NCI-H345 treated with DMSO at 0.1 percent for 48 hours (cell line): ENCODE measurements around the gene SHISA4.
"Not testable (repeated sequence)": the region's sequence is repeated elsewhere in the genome, so short reads cannot be mapped to it uniquely, and the experiment has no call there.

Source experiments
- DNase-seq: peaks from one replicate; lab custom pipeline; 2025; ENCODE audit not compliant: unreplicated experiment; lab: John Stamatoyannopoulos, UW

The SHISA4 gene, protein sequence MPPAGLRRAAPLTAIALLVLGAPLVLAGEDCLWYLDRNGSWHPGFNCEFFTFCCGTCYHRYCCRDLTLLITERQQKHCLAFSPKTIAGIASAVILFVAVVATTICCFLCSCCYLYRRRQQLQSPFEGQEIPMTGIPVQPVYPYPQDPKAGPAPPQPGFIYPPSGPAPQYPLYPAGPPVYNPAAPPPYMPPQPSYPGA

DNA sequence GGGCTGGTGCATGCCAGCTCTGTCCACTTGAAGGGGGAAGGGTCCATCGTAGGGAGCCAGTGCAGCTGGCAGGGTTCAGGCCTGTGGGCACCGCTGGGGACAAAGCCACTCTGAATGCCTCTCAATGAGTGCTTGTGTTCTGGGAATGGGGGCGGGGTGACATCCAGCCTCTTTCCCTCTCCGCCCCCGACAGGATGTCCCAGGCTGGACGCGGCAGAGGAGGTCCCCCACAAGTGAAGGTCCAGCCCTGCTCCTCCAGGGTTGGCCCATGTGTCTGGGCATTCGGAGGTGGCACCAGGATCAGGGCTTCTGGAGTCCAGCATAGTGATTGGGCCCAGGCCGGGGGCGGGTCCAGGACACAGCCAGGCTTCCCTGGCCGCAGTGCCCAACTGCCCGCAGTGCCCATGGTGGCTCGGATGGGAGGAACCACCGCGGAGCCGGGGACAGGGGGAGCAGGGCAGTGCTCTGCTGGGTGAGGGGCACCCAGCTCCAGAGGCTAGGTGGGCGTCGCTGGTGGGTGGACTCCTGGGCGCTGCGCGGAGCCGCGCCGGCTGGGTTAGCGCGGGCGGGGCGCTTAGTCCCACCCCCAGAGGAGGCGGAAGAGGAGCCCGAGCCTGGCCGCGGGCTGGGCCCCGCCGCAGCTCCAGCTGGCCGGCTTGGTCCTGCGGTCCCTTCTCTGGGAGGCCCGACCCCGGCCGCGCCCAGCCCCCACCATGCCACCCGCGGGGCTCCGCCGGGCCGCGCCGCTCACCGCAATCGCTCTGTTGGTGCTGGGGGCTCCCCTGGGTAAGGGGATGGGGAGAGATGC, at the start of gene SHISA4:
Gene SHISA4, plus strand, starts transcription at position 617 of the 808 bp plus-strand sequence. Its CDS starts 97 bp downstream, at position 714.
- peak; percentile 23 for DNase-seq

DNA sequence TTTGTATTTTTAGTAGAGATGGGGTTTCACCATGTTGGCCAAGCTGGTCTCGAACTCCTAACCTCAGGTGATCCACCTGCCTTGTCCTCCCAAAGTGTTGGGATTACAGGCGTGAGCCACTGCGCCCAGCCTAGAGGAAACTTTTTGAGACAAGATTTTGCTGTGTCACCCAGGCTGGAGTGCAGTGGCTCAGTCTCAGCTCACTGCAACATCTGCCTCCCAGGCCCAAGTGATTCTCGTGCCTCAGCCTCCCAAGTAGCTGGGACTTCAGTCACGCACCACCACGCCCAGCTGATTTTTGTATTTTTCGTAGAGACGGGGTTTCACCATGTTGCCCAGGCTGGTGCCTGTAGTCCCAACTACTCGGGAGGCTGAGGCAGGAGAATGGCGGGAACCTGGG, 49.6 kb upstream of the SHISA4 start:
- not testable (repeated sequence) for DNase-seq

DNA sequence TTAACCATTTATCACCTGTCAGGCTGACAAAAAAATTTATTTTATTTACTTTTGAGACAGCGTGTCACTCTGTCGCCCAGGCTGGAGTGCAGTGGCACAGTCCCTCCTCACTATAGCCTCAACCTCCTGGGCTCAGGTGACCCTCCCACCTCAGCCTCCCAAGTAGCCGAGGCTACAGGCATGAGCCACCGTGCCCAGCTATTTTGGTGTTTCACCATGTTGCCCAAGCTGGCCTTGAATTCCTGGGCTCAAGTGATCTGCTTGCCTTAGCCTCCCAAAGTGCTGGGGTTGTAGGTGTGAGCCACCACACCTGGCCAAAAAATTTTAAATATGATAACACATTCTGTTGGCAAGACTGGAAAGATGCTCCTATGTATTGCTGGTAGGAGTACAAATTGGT, 48.6 kb upstream of the SHISA4 start:
- DNase-seq: no peak

- no peak for DNase-seq
Measured at GRCh38 chr1:201840490-201840889, 48.2 kb upstream of the SHISA4 start.

DNA sequence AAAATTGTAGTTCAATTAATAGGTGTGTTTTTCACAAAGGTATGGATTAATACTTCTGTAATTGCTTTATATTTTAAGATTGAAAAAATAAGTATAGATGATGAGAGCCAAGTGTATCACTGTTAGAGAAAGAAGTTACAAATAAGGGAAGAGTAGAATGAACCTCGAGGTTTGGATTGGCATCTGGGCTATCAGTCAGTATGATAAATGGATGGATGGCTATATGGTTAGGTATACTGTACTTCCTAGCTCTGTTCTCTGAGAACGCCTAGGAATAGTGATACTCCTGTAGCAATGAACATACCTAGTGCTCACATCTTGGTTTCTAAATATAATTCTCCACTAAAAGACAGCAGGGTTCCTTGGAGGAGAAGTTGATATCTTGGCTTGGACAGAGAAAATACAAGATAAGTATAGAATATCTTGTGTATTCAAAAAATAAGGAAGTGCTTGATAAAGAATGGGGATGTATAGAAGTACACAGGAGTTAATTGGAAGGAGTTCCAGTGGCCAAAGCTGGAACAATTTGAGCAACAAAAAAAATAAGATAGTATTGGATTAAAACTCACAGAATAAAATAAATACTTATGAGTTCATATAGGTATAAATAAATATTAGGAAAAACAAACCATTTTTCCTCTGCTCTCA, 47.3 kb upstream of the SHISA4 start:
- DNase-seq: no peak

DNA sequence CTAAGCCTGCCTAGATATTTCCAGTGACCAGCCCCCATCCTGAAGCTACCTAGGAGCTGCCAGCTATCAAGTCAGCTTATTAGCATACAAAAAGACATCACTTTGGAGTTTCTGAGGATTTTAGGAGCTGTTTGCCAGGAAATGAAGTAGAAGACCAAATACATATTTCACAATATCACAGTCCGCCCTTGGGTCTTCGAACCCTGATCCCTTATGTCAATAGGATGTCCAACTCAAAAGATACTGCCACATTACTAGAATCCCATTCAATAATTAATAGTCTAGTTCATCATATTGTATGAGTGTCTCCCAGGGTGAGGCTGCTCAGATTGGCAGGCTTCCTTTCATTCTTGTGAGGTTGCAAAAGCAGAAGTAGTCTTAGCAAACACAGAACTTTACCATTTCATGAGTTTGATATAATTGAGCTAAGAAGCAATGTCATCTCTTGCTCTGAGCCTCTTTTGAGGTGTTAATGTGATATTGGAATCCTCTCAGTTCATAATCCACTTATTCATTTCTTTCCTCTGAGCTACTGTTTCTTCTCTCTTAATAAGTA, 46.1 kb upstream of the SHISA4 start:
- DNase-seq: no peak

- DNase-seq: no peak
Measured at GRCh38 chr1:201845331-201846083, 43.2 kb upstream of the SHISA4 start.

- no peak for DNase-seq
Measured at GRCh38 chr1:201847150-201847549, 41.5 kb upstream of the SHISA4 start.

- no peak for DNase-seq
Measured at GRCh38 chr1:201848230-201848629, 40.5 kb upstream of the SHISA4 start.

GRCh38 chr1:201849372-201850052, 39.2 kb upstream of the SHISA4 start:
- no peak for DNase-seq

DNA sequence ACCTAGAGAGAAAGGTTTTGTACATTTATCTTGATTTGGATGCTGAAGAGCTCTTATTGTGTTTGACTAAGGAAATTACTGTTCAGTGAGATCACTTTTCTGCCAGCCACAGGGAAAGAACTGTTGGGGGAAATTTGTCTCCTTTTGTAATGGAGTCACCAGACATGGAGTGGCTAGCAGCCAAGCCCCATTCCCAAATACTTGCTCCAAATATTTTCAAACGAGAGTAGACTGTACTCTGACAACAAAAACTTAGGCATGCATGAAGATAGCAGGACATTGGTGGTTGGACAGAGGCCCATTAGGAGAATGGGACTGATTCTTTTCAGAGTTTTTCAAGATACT, 38.7 kb upstream of the SHISA4 start:
- no peak for DNase-seq

DNA sequence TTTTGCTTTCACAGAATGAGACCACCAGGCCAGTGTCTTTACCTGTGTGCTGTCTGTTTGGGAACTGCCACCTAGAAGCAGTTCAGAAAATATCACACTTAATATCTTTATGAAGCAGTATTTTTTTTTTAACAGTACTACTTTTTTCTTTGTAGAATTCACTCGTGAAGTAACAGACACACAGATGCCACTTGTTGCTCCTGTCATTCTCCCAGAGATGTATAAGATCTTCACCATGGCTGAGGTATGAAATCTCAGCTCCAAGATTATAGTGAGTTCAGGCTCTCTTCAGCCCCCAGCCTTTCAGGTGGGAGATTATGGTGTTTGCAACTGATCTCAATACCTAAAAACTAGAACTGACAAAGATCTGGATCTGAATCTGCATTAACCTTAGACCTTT, 36.7 kb upstream of the SHISA4 start:
- DNase-seq: no peak

DNA sequence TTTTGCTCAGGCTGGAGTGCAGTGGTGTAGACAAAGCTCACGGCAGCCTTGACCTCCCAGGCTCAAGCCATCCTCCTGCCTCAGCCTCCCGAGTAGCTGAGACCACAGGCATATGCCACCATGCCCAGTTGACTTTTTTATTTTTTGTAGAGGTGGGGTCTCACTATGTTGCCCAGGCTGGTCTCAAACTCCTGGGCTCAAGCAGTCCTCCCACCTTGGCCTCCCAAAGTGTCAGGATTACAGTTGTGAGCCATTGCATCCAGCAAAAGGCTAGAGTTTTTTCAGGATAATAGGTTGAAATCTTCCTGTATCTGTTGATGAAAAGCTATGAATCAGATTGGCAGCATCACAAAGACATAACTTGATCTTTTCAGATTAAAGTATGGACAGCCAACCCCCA, 32.0 kb upstream of the SHISA4 start:
- DNase-seq: not testable (repeated sequence)

- no peak for DNase-seq
Measured at GRCh38 chr1:201859424-201859823, 29.3 kb upstream of the SHISA4 start.

GRCh38 chr1:201861448-201861847, 27.2 kb upstream of the SHISA4 start:
- DNase-seq: no peak

GRCh38 chr1:201870397-201870796, 18.3 kb upstream of the SHISA4 start:
- DNase-seq: no peak

DNA sequence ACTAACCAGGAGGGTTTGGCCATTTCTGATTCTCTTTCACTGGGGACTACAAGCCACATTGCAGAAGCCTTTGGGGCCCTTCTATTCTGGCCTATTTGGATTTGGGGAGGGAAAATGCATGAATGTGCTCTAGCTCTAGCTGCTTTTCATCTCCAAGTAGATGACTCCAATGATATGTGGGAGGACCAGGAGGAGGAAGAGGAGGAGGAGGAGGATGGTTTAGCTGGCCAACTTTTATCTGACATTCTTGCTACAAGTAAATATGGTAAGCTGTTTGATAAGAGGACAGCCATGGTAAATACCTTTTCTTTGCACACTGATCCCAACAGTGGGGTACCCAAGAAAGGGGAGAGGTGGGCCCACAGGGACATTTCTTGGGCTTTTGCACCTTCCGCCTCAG, 14.0 kb upstream of the SHISA4 start:
- no peak for DNase-seq

DNA sequence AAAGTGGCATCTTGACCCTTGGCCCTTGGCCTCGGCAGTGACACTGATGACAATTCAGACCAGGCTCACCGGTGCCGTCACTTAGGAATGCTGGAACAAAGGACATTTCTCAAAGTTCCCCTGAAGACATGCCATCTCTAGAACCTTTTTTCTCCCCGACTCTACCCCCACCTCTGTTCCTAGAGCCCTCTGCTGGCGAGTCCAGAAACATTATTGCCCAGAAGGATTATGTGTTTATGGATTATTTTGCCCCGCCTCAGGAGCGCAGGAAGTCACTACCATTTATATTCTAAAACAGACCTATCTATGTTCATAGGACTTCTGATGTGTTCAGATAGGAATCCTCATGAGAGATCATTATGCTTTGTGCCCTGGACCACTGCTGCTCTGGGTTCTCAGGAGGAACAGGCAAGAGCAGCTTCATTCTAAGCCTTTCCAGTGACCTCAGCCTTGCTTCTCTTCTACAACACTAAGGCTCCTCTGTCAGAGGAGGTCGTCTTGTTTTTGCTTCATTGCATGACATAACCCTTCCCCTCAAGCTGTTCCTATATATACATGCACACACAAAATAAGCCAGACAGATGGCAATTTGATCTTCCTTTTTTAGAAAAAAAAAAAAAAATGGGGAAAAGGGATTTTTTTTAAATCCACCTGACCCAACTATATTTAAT, 12.4 kb upstream of the SHISA4 start:
- DNase-seq: no peak

DNA sequence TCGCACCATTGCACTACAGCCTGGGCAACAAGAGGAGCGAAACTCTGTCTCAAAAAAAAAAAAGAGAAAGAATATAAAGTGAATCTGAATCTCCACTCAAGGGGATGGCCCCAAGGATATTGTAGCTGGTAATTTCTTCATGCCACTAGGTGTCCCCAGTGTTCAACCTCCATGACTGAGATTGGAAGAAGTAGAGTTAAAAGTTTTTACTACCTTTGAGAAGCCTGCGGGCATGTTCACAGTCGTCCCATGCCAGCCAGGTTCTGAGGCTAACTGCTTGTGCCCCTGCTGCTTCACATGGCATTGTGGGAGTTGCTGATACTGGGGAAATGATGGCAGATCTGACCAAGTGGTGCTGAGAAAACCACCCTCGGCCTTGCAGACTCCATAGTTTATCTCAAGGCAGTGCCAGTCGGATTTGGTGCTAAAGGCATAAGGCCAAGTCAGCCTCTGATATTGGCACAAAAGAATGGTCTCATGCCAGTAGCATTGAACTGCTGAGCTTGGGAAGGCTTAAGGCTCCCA, 10.8 kb upstream of the SHISA4 start:
- peak; percentile 18 for DNase-seq
